ENCODE results near the gene CRKL.
"Not testable (repeated sequence)": the region's sequence is repeated elsewhere in the genome, so short reads cannot be mapped to it uniquely, and the experiment has no call there.

Gene CRKL

GRCh38 chr22:20965888-20966855 lies 49.0 kb downstream of the CRKL start:
- DNase-seq: no peak

GRCh38 chr22:20966883-20967696 lies 49.9 kb downstream of the CRKL start, which contains the start of gene AIFM3:
AIFM3 (plus strand) TSS chr22:20967255; CDS start chr22:20967945, 690 bp downstream.
- DNase-seq: peak in 28 of 56 donors; percentile 17 to 80 (median 56)

GRCh38 chr22:20967697-20968211 lies 50.5 kb downstream of the CRKL start:
- peak in 2 of 56 donors; percentile 22 to 37 for DNase-seq

- DNase-seq: no peak
Observed at GRCh38 chr22:20968281-20968977, 51.2 kb downstream of the CRKL start.

- no peak for DNase-seq
Observed at GRCh38 chr22:20970939-20971657, 53.9 kb downstream of the CRKL start.

GRCh38 chr22:20972014-20972694 lies 54.9 kb downstream of the CRKL start:
- not testable (repeated sequence) for DNase-seq

GRCh38 chr22:20972933-20973577 lies 55.8 kb downstream of the CRKL start:
- no peak for DNase-seq

- no peak for DNase-seq
Observed at GRCh38 chr22:20973634-20974286, 56.6 kb downstream of the CRKL start.

- DNase-seq: no peak
Observed at GRCh38 chr22:20974336-20974955, 57.2 kb downstream of the CRKL start.

- DNase-seq: no peak
Observed at GRCh38 chr22:20975541-20976290, 58.5 kb downstream of the CRKL start.

- DNase-seq: no peak
Observed at GRCh38 chr22:20976291-20976877, 59.2 kb downstream of the CRKL start.

- DNase-seq: no peak
Observed at GRCh38 chr22:20977019-20977418, 59.8 kb downstream of the CRKL start.

- no peak for DNase-seq
Observed at GRCh38 chr22:20977516-20978170, 60.4 kb downstream of the CRKL start.

- DNase-seq: no peak
Observed at GRCh38 chr22:20978419-20978818, 61.2 kb downstream of the CRKL start.

GRCh38 chr22:20979243-20979809 lies 62.1 kb downstream of the CRKL start:
- DNase-seq: peak in 21 of 56 donors; percentile 14 to 80 (median 36)

- DNase-seq: no peak
Observed at GRCh38 chr22:20979940-20980453, 62.8 kb downstream of the CRKL start.
